ENCODE data around the gene ACOT11.

ACOT11 gene

GRCh38 chr1:54577612-54578011 lies 29.6 kb downstream of the ACOT11 start:
- peaks cover 66% of the 10 kb centered on the region for H3K4me1 Mint-ChIP-seq
- peak overlapping the region; percentile 56 to 79 (median 71) for H3K27ac Mint-ChIP-seq
- no peak overlapping the region for H3K4me3 Mint-ChIP-seq
- peaks cover 6% of the 10 kb centered on the region for H3K27me3 Mint-ChIP-seq (ENCODE audit: low read depth)
- no peaks in the 10 kb centered on the region for H3K9me3 Mint-ChIP-seq
- H3K36me3 Mint-ChIP-seq (ENCODE audit: low read depth): no peaks in the 10 kb centered on the region
- no peak for TF ChIP-seq CTCF (IDR thresholded peaks at IDR 0.05; ENCODE audit: unreplicated experiment in 3 of 3)

DNA sequence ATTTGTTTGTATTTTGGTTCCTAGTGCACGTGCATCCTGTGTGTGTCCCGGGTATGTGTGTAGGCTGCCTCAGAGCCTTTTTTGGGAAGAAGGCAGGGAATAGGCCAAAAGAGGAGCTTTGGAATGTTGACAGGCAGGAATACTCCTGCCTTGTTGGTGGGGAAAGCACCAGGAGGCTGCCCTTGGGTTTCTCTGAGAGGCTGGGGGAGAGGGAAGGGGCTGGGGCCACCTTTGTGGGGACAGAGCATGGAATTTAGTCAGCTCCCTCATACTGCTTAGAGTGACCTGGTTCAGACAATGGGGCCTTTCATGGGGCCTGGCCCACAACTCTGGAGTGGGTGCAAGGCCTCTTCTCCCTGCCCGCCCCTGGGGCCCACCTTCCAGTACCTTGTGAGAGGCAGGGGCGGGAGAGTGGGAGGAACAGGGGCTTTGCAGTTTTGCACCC lies 31.3 kb downstream of the ACOT11 start:
- Mint-ChIP-seq H3K27ac (peak overlapping the region; percentile 52 to 88 (median 74)), H3K9me3 (no peaks in the 10 kb centered on the region), H3K4me3 (no peak overlapping the region), H3K4me1 (peaks cover 83% of the 10 kb centered on the region), H3K36me3 (ENCODE audit: low read depth) (no peaks in the 10 kb centered on the region), H3K27me3 (ENCODE audit: low read depth) (peaks cover 6% of the 10 kb centered on the region)
- no peak for TF ChIP-seq CTCF (IDR thresholded peaks at IDR 0.05; ENCODE audit: unreplicated experiment in 3 of 3)

DNA sequence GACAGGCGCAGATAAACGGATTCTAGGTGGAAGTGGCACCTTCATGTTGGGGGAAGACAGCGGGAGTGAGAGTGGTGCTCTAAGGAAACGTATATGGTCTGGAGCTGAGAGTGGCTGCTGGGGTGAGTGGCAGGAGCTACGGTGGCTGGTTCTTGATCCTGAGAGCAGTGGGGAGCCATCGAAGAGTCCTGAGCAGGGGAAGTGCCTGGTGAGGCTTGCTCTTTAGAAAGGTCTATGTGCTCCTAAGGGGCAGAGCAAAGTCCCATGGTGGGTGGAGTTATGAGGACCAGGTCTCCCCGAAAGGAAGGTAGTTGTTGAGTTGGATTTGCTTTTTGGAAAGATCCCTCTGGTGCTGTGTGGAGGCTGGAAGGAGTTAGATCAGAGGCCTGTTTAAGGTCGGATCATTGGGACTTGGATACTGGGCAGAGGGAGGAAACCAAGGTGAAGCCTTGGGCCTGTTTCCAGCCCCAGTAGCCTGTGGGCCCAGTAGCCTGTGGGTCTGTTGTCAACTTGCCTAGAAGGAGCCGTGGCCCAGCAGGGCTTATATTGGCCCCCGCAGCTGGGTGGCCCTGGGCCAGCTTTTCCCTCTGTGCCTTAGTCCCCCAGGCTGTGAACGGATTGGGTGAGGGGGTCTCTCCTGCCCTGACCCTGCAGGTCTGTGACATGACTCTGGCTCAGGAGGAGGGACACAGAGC lies 33.0 kb downstream of the ACOT11 start:
- peaks cover 77% of the 10 kb centered on the region for H3K4me1 Mint-ChIP-seq

DNA sequence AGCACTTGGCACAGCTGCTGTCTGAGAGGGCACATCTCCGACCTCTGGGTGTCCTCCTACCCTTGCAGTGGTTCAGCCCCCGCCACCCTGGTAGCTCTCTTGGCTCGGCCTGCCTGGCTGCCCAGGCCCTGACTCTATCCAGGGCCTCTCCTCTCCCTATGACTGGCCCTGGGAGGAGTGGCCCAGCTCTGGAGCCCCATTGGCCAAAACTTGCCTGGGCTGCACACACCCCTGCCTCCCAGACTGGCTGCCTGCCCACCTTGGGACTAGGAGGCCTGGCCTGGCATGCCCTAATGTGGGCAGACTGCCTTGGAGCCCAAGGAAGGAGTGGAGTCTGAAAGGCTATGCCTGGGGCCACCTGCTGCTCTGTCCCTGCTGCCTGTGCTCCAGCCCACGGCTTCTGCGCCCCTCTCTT lies 33.6 kb downstream of the ACOT11 start:
- Mint-ChIP-seq H3K4me3 (no peak overlapping the region), H3K4me1 (peaks cover 76% of the 10 kb centered on the region), H3K36me3 (ENCODE audit: low read depth) (no peaks in the 10 kb centered on the region), H3K27ac (peak overlapping the region in 2 of 3 experiments; percentile 62 to 74), H3K9me3 (no peaks in the 10 kb centered on the region), H3K27me3 (ENCODE audit: low read depth) (no peaks in the 10 kb centered on the region)
- no peak for TF ChIP-seq CTCF (IDR thresholded peaks at IDR 0.05; ENCODE audit: unreplicated experiment in 3 of 3)

More for the DNA sequence above, 33.0 kb downstream of the ACOT11 start:
- no peaks in the 10 kb centered on the region for H3K27me3 Mint-ChIP-seq (ENCODE audit: low read depth)
- no peak for TF ChIP-seq CTCF (IDR thresholded peaks at IDR 0.05; ENCODE audit: unreplicated experiment in 3 of 3)
- H3K9me3 Mint-ChIP-seq: no peaks in the 10 kb centered on the region
- no peak overlapping the region for H3K4me3 Mint-ChIP-seq
- H3K27ac Mint-ChIP-seq: peak overlapping the region; percentile 9 to 74 (median 71)
- H3K36me3 Mint-ChIP-seq (ENCODE audit: low read depth): no peaks in the 10 kb centered on the region

DNA sequence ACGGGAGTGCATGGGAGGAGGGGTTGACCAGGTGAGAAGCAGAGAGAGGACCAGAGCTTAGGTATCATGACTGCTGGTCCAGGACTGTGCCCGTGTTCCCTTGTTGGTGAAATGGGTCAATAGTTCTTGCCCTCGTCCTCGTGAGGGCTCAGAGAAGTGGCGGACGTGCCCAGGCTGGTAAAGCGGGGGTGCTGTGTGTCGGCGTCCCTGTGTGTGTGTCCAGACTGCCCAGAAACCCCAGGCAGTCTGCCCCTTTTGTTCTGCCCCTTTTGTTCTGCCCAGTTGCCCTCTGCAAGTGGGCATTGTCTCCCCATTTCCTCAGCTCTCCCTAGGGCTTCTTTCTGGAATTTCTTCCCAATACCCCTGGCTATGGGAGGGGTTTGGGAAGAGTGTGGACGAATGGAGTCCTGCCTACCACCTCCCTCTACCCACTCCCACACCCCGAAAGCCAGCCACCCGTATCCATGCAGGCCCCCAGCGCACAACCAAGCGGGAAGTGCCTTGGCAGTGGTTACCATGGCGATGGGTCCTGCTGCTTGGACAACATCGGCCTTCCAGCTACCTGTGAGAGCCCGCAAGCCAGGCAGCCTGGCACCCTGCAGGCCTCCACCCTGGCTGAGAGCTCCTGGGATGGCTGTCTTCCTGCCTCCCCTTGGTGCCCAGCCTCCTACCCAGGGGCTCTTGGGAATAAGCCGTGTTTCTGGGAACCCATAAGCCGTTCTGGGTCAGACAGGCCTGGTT lies 34.7 kb downstream of the ACOT11 start:
- H3K27ac Mint-ChIP-seq: peak overlapping the region in 2 of 3 experiments; percentile 74 to 76
- H3K36me3 Mint-ChIP-seq (ENCODE audit: low read depth): no peaks in the 10 kb centered on the region
- TF ChIP-seq CTCF (IDR thresholded peaks at IDR 0.05; ENCODE audit: unreplicated experiment in 3 of 3): no peak
- peaks cover 69% of the 10 kb centered on the region for H3K4me1 Mint-ChIP-seq
- no peaks in the 10 kb centered on the region for H3K27me3 Mint-ChIP-seq (ENCODE audit: low read depth)
- H3K4me3 Mint-ChIP-seq: no peak overlapping the region
- no peaks in the 10 kb centered on the region for H3K9me3 Mint-ChIP-seq
